Suppressor macrophage treated with lipopolysaccharide for 4 hours (primary cell): Measurements from ENCODE around the gene LAMB4.
A peak's percentile ranks its signal among the peaks of the same experiment; 100 is the strongest.

Source experiments
- DNase-seq: peaks from one replicate; pipeline ENCODE4 v3.0.0-alpha.2; 2020

LAMB4 gene

DNA sequence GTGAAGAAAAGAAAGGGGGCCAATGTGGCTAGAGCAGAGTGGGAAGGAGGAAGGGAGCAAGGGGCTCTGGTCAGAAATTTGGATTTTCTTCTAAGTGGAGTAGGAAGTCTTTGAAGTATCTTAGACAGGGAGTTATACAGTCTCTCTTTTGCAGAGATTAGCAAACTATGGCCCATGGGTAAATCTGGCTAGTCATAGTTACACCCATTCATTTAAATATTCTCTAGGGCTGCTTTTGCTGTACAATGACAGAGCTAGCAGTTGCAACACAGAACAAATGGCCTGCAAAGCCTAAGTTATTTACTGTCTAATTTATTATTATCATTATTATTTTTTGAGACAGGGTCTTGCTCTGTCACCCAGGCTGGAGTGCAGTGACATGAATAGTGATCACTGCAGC, 10.5 kb upstream of the LAMB4 start:
- DNase-seq = no peak

DNA sequence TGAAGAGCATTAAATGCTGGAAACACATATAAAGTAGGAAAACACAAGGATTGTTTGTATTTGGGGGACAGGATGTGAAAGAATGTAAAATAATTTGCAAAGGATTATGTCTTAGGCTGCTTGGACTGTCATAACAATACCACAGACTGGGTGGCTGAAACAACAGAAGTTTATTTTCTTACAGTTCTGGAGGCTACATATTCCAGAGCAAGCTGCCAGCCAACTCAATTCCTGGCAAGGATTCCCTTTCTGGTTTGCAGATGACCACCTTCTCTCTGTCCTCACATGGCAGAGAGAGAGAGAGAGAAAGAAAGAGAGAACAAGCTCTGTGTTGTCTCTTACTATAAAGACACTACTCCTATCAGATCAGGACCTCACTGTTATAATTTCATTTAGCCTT, 8.8 kb upstream of the LAMB4 start:
- DNase-seq = no peak

DNA sequence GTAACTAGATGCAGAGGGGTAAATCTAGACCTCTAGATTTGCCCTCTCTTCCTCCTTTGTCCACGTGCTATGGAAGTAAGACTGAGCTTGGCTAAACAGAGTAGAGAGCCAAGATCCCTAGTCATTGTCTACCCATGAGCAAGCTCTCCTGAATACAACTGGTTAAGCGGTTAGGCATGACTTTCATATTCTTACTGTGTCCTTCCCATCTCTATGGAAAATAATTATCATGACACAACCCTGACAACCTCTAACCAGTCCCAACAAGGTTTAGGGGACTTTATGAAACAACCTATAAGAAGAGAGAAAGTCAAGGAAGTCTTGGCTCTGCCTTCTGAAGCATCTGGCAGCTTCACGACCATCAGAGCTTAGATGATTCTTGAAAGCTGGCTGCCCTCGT, 7.8 kb upstream of the LAMB4 start:
- DNase-seq = no peak

DNA sequence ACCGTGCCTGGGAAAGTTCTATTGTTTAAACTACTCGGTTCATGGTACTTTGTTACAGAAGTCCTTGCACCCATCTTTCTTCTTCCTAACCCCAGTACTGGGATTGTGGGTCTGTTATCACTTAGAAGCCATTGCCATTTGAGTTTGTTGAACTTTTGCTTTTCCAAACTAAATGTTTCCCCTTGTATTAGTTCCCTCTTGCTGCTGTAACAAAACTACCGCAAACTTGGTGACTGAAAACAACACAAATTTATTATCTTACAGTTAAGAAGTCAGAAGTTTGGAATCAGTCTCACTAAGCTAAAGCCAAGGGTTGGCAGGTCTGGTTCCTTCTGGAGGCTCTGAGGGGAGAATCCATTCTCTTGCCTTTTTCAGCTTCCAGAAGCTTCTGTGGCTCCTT, 6.9 kb upstream of the LAMB4 start:
- DNase-seq = no peak

DNA sequence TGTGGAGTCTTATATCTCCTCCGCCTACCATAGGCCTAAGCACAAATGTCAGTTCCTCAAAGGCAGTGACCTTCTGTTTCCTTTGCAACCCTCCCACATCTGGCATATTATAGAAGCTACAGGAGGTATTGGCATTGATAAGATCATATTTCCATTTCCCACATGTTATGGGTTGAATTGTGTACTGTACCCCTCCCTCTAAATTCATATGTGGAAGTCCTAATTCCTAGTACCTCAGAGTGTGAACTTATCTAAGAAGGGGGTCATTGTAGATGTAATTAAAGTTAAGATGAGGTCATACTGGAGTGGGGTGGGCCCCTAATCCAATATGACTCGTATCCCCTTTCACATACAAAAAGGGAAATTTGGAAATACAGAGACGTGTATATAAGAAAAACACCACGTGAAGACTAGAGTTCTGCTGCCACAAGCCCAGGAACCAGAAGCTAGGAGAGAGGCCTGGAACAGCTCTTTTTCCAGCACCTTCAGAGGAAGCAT, 6.1 kb upstream of the LAMB4 start:
- peak; percentile 62 for DNase-seq

DNA sequence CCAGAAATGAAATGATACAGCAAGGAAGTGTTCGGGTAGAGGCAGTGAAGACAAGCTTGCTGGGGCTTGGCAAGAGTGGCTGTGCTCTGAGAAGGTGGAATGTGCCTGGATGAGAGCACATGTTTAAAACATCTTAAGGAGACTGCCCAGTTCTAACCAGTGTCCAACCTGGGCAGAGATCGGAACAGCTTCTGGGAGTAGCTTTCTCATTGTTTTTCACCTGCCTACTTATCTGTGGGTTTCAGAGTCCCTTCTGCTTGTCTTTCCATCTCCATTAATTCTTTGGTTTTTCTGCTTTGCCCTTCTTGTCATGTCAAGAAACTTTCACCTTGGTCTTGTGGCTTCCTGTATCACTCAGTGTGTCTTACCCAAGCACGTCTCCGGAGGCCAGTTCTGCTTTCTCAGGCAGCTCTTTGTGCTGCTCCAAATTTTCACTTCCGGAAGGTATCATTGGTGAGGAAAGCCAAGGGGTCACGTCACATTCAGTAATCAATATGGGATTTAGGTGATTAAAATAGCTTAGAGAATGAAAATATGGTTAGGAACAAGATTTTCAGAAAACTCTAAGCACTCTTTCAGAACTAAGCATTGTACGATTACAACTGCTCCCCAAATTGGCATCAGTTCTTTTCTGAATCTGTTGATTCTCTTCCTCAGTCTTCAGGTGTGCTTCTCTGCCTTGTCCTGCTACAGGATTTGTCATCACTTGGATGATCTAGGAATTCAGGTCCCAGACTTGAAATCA, 5.5 kb upstream of the LAMB4 start:
- peak; percentile 67 for DNase-seq

DNA sequence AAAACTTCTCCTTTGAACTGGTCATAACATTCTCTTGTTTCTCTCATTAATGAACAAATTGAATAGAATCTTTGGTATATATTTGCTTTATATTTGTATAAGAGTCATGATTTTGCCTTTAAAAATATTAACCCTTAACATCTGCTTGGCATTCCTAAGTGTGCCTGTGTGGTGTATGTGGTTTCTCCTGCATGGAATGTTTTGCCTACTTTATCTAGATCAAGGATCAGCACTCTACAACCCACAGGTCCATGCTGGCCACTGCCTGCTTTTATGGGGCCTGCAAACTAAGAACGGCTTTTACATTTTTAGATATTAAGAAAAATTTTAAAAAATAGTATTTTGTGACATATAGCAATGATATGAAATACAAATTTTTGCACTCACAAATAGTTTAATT, 4.3 kb upstream of the LAMB4 start:
- DNase-seq = no peak

DNA sequence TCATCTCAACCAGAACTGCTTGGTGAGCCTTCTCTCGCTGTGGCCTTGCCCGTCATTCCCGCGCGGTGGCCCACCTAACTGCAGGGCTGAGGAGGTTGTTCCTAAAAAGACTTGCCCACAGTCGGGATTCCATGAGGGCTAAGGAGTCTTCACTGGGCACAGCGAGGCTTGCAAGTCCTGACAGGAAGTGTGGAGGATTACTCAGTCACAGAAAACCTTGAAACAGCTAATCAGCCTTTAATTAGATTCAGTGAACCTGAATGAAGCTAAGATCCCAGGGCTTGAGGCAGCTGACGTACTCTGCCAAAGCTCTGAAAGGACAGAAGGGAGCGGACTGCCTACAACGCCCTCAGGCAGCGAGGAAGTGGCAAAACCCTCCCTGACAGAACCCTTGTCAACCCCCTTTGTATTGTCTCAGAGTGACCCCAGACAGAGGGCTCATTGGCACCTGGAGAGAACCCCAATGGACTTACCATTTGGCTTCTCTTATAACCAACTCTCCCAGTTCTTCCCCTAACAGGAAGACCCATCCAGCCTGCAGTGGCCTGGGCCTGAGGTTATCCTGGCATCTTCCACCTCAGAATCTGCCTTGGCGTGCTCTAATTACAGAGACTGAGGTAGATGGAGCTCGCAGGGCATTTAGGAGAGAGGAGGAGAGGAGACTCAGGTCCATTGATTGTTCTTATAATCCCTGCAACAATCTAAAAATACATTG, 2.5 kb upstream of the LAMB4 start:
- DNase-seq = no peak

DNA sequence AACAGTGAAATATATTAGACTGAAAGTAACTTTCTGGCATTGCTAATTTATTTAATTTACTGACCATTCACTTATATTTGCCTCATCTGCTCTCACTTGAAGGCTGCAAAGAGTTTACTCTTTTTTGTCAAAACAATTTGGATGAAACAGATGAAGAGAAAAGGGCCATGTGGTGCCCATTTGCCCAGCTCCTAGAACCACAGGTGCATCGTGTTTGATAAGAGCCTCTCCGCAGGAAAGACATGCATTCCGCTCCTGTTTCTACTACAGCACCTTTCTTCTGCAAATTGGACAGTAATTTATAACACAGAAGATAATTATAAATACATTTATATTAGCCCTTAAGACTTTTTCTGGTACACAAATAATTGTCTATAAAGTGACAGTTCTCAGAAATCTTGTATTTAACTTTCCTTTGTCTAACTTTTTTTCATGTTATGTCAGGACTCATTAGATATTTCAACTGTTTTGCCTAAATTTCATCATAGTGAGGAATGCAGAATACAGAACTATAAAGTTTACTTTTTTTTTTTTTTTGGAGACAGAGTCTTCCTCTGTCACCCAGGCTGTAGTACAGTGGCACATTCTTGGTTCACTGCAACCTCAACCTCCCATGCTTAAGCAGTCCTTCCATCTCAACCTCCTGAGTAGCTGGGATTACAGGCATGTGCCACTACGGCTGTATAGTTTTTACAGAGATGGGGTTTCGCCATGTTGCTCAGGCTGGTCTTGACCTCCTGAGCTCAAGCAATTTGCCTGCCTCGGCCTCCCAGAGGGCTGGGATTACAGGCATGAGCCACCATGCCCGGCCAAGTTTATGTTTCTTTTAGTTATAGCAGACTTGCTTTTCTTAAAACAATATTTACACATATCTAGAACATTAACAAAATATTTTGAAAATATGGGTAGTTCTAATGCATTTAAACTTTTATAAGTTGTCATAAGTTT, 869 bp downstream of the LAMB4 start:
- no peak for DNase-seq

DNA sequence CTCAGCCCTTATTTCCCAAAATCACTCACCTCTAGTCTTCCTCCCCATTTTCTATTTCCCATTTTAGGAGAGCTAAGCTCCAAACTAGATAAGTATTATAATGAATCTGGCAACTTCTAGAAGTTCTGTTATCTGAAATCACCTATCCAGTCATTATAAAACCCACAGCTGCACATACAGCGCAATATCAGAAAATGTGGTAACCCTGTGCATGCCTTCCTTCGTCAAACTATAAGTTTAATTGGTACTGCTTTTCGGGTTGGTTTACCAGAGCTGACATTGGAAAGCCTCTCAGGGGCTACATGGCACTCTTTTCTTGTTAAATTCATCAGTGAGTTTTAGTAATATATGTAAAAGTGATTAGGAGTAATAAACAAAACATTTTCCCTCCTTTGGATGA, 1.6 kb downstream of the LAMB4 start:
- no peak for DNase-seq

DNA sequence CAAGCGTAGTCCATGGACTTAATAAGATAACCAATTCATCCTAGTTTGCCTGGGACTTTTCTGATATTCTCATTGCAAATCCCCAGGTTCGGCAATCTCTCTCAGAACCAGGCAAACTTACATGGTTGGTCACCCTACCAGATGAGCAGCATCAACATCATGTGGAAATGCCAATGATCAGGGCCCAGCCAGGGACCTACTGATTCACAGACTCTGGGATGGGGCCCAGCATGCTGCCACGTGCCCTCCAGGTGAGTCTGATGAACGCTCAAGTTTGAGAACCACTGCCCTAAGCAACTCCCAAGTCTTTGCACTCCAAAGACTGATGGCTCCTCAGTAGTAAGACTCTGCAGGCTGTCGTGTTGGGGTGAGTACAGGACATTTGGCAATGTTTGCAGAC, 2.7 kb downstream of the LAMB4 start:
- no peak for DNase-seq

DNA sequence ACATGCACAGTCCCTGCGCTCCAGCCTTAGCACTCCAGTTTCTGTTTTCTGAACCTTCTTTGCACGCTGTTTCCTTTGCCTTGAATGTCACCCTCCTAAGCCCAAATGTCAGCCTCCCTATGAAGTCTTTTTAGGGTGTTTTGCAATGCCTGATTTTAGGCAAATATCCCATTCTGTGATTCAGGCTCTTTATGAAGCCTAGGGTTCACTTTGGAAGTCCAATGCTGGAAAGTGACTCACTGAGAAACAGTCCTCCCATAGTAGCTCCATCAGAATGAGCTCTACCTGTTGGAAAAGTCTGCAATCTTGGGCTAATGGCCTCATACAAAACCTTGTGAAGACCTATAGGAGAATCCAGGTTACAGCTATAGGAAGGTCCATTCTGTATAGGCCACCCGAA, 5.3 kb downstream of the LAMB4 start:
- no peak for DNase-seq

DNA sequence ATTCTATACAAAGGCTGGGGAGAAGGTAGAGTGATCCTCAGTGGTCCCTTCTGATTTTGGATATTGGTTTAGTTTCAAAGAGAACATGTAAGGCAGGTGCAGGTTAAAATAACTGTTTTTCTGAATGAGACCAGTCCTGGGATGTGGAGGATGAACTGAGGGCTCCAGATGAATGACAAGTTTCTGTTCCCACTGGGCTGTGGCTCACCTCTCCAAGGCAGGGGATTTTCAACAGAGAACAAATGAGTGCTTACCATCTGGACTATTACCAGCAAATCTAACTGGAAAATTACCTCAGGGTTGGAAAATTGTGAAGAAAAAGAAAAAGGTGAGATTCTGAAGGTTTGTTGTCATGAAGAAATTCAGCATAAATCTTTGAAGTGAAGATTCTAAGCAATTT, 8.0 kb downstream of the LAMB4 start:
- DNase-seq = no peak

DNA sequence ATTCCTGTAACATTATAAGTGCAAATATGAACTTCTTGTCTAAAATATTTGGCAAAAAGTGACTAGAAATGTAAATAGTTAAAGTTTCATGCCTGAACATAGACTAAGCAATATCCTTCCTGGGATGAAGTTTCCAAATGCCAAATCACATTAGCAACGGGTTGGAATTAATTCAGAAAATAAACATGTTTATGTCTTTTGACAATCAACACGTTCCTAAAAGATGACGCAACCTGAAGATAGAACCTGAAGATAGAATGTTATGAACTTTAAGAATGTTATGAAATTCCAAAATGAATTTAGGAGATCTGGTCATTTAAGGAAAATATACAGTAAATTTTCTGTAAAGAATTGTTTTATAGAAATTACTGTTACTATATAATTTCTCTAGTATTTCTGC, 9.2 kb downstream of the LAMB4 start:
- no peak for DNase-seq

DNA sequence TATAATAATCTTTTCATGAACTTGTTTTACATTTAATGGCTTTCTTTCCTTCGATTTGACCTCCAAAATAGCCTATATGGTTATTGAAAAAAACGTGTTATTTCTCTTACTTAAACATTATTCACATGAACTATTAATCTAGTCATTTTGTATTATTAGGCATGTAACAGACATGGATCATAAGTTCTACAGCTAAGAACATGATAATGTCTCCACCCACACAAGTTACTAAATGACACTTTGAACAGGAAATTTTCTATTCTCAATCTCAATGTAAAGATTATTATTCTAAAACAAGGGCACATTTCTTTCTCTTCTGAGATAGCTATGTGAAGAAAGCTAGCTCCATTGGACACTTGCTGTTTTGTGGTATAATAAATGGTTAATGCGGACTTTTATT, 10.0 kb downstream of the LAMB4 start:
- DNase-seq = no peak

DNA sequence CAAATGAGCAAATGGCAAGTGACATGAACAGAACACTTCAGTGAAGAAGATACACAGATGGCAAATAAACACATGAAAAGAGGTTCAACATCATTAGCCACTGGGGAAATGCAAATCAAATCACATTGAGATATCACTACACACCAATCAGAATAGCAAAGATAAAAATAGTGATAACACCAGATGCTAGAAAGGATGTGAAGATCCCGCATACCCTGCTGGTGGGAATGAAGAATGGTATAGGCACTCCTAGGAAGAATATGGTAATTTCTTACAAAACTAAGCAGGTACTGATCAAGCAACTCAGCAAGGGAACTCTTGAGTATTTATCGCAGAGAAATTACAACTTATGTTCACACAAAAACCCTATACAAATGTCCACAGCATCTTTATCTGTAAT, 11.2 kb downstream of the LAMB4 start:
- DNase-seq = no peak

DNA sequence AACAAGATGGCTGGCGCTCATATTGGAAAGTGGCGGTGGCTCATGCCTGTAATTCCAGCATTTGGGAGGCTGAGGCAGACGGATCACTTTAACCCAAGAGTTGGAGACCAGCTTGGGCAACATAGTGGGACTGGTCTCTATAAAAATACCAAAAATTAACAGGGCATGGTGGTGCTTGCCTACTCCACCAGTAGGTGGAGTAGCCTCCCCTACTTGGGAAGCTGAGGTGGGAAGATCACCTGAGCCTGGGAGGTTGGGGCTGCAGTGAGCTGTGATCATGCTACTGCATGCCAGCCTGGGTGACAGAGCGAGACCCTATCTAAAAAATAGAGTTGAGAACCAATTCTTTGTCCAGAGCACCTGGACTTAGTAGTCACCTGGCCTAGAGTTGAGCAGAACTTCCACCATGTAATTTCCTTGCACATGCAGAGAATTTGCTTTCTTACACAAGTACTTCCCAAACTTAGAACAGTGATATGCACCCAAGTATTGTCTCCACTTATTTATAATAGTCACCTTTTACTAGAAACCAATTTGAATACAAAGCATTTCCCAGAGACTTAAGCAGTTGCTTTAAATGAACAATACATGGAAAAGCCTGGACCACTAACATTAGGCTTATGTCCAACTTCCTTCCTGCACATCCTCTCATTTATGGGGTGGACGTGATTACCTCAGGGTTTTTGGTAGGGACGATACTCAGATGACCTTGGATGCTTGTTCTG, 15.9 kb downstream of the LAMB4 start:
- peak; percentile 14 for DNase-seq

DNA sequence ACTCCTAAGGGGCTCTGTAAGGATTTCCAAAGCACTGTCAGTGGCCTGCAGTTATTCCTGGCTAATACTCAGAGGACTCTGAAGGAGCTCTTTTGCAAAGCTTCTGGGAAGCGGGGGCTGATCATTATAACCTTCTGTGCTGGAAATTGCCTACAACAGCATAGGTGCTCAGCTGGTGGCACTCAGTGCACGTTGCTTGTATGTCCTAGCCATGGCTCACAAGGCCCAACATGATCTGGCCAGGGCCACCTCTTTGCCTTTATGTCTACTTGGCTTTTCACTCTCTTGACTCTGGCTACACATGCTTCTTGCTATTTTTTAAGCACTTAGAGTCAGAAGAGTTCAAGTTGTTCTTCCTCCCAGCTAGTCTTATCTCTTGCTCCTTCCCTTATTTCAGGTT, 17.5 kb downstream of the LAMB4 start:
- DNase-seq = no peak

DNA sequence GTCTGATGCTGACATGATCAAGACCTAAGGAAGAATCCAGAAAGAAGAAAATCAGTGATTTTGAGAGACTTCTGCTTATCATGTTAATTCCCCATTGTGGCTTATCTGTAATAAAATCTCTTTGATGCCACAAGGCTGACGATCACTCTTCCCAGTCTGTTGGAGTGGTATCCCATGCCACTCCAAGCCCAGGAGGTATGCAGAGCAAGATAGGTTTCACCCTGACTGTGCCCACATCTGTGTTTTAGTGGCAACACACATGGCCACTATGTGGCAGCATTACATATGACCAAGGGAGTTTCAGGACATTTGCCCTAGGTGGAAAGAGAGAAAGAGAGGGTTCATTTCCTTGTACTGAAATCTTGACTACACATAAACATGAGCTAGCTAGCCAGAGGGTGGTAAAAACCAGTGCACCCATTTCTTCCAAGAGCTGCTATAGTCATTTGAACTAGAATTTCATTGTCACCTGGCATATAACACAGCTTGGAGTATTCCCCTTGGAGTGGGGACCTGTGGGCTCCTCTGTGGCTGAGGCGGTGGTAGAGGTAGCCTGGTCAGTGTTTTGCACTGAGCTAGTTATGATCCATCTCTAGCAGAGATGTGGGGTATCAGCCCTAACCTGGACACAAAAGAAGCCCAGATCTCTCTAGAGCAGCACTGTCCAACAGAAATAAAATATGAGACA, 20.8 kb downstream of the LAMB4 start:
- DNase-seq = peak; percentile 35

DNA sequence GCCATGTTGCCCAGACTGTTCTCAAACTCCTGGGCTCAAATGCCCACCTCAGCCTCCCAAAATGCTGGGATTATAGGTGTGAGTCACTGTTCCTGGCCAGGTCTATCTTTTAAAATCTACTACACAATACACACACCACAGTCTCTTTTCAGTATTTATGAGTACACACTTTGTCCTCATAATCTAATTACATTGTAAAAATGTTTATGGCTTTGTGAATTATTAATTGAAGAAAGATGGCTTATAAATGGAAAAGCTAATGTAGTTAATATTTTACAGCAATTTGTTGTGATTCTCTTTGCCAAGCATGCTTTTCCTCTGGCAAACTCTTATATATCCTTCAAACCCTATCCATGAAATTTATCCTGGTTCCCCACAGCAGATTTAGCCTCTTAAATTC, 22.0 kb downstream of the LAMB4 start:
- DNase-seq = no peak

DNA sequence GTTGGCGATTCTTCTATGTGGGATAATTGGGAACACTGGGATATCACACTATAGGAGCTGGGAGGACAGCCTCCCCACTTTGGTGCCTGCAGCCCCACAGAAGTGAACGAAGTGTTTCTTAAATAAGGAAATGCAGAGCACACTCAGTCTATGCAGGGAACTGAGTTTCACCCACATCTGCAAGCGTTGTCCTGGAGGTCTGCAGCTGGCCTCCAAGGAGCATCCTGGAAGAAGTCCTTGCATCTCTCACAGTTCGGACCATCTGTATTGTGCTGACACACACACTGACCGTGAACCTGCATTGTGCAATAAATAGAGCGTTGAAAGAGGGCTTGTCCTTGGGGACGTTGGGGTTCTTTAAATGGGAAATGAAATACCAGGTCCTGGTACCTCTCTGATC, 25.8 kb downstream of the LAMB4 start:
- DNase-seq = no peak
